GM12872 (cell line): ENCODE measurements around the gene SH3RF1.

Source experiments
- CTCF ChIP-seq: IDR thresholded peaks from 3 replicates; pipeline ENCODE4 v1.5.1; 2011; ENCODE audit warnings: low read depth, mild to moderate bottlenecking, low read length, moderate library complexity; ENCODE audit not compliant: insufficient read depth

Gene SH3RF1

GRCh38 chr4:169139021-169139420 is 131.7 kb downstream of the SH3RF1 start:
- TF ChIP-seq CTCF, result no peak

GRCh38 chr4:169137558-169137920 is 133.2 kb downstream of the SH3RF1 start:
- TF ChIP-seq CTCF, result no peak

GRCh38 chr4:169136796-169137557 is 133.8 kb downstream of the SH3RF1 start:
- no peak for TF ChIP-seq CTCF

- TF ChIP-seq CTCF, result no peak
Observed at GRCh38 chr4:169136330-169136729, 134.4 kb downstream of the SH3RF1 start.

- no peak for TF ChIP-seq CTCF
Observed at GRCh38 chr4:169135776-169136175, 135.0 kb downstream of the SH3RF1 start.

- TF ChIP-seq CTCF, result no peak
Observed at GRCh38 chr4:169133932-169134331, 136.8 kb downstream of the SH3RF1 start.

GRCh38 chr4:169132561-169133305 is 138.0 kb downstream of the SH3RF1 start:
- TF ChIP-seq CTCF, result no peak
